HG02852 (cell line): ENCODE data around the gene GALNT15.

Experiments used
- ATAC-seq: cut with Tn5 transposase; IDR thresholded peaks from one replicate; pipeline ENCODE4 v1.9.1; 2021; ENCODE audit warnings: mild to moderate bottlenecking, moderate library complexity; ENCODE audit not compliant: unreplicated experiment

The GALNT15 gene

GRCh38 chr3:16279010-16279801 lies 104.7 kb downstream of the GALNT15 start:
- no peak for ATAC-seq

GRCh38 chr3:16280671-16281070 lies 106.2 kb downstream of the GALNT15 start:
- no peak for ATAC-seq
